SK-N-MC (cell line): ENCODE measurements around the gene KLHL1.

ENCODE experiments used
- DNase-seq: peaks from one replicate; pipeline ENCODE4 v3.0.0-alpha.2; 2011; ENCODE audit warnings: low read depth, low spot score
- H3K27ac ChIP-seq: fragments of 200-600 bp; sonication (generic); 2 replicates; pipeline ENCODE4 v1.5.1; 2016; ENCODE audit warnings: mixed run types
- H3K36me3 ChIP-seq: fragments of 200-600 bp; sonication (generic); 2 replicates; pipeline ENCODE4 v1.6.1; 2017; ENCODE audit warnings: antibody characterized with exemption, low read length, mixed read lengths; ENCODE audit not compliant: insufficient read depth
- H3K4me3 ChIP-seq: fragments of 200-600 bp; sonication (generic); 2 replicates; pipeline ENCODE4 v1.5.1; 2016
- H3K9ac ChIP-seq: fragments of 200-600 bp; sonication (generic); 2 replicates; pipeline ENCODE4 v1.8.0; 2017; ENCODE audit warnings: mixed run types, mixed read lengths; ENCODE audit not compliant: insufficient read length
- H3K9me3 ChIP-seq: fragments of 200-600 bp; sonication (generic); 2 replicates; pipeline ENCODE4 v1.6.1; 2017; ENCODE audit warnings: low read depth, mild to moderate bottlenecking, antibody characterized with exemption, low read length, moderate library complexity, mixed read lengths
- EZH2 ChIP-seq: fragments of 200-600 bp; sonication (generic); IDR thresholded peaks from one replicate; pipeline ENCODE4 v1.6.1; 2017; ENCODE audit warnings: antibody characterized with exemption
- FOXP2 ChIP-seq: optimal IDR thresholded peaks from 2 replicates; pipeline ENCODE3; 2011; ENCODE audit warnings: mild to moderate bottlenecking, moderate library complexity; ENCODE audit not compliant: insufficient read depth; ENCODE audit errors: extremely low read length, control extremely low read depth
- POLR2AphosphoS5 ChIP-seq: IDR thresholded peaks from 2 replicates; pipeline ENCODE4 v1.6.1; 2012; ENCODE audit warnings: mild to moderate bottlenecking, low read depth, low read length, borderline replicate concordance

KLHL1 gene

GRCh38 chr13:69796256-69796655 is 312.0 kb downstream of the KLHL1 start:
- H3K36me3 ChIP-seq = no peaks in the 10 kb centered on the region
- no peak overlapping the region for H3K27ac ChIP-seq
- H3K4me3 ChIP-seq = no peak overlapping the region
- DNase-seq = no peak
- no peaks in the 10 kb centered on the region for H3K9me3 ChIP-seq
- no peak overlapping the region for H3K9ac ChIP-seq
- no peak for TF ChIP-seq EZH2
- TF ChIP-seq POLR2AphosphoS5 = no peak
- no peak for TF ChIP-seq FOXP2

- H3K9ac ChIP-seq = no peak overlapping the region
- TF ChIP-seq POLR2AphosphoS5 = no peak
- no peak for TF ChIP-seq FOXP2
- TF ChIP-seq EZH2 = no peak
- H3K36me3 ChIP-seq = no peaks in the 10 kb centered on the region
- no peak for DNase-seq
- H3K4me3 ChIP-seq = no peak overlapping the region
- H3K27ac ChIP-seq = peak overlapping the region; percentile 60
- H3K9me3 ChIP-seq = no peaks in the 10 kb centered on the region
Measured at GRCh38 chr13:69793783-69794453, 314.3 kb downstream of the KLHL1 start.

- Histone ChIP-seq H3K9ac (no peak overlapping the region), H3K36me3 (no peaks in the 10 kb centered on the region), H3K27ac (no peak overlapping the region), H3K9me3 (no peaks in the 10 kb centered on the region), H3K4me3 (no peak overlapping the region)
- DNase-seq = no peak
- TF ChIP-seq POLR2AphosphoS5 (no peak), EZH2 (no peak), FOXP2 (no peak)
Measured at GRCh38 chr13:69776937-69777336, 331.3 kb downstream of the KLHL1 start.

- TF ChIP-seq POLR2AphosphoS5 (no peak), EZH2 (no peak), FOXP2 (no peak)
- DNase-seq = no peak
- Histone ChIP-seq H3K27ac (no peak overlapping the region), H3K4me3 (no peak overlapping the region), H3K36me3 (no peaks in the 10 kb centered on the region), H3K9me3 (no peaks in the 10 kb centered on the region), H3K9ac (no peak overlapping the region)
Measured at GRCh38 chr13:69769608-69770007, 338.6 kb downstream of the KLHL1 start.

GRCh38 chr13:69761581-69761980 is 346.7 kb downstream of the KLHL1 start:
- no peaks in the 10 kb centered on the region for H3K9me3 ChIP-seq
- H3K4me3 ChIP-seq = no peak overlapping the region
- no peaks in the 10 kb centered on the region for H3K36me3 ChIP-seq
- no peak overlapping the region for H3K27ac ChIP-seq
- H3K9ac ChIP-seq = no peak overlapping the region
- TF ChIP-seq POLR2AphosphoS5 (no peak), FOXP2 (no peak), EZH2 (no peak)
- DNase-seq = no peak

- no peak overlapping the region for H3K4me3 ChIP-seq
- H3K9ac ChIP-seq = no peak overlapping the region
- H3K9me3 ChIP-seq = no peaks in the 10 kb centered on the region
- no peaks in the 10 kb centered on the region for H3K36me3 ChIP-seq
- no peak for TF ChIP-seq FOXP2
- no peak for TF ChIP-seq EZH2
- TF ChIP-seq POLR2AphosphoS5 = no peak
- H3K27ac ChIP-seq = no peak overlapping the region
- DNase-seq = no peak
Measured at GRCh38 chr13:69755101-69755500, 353.2 kb downstream of the KLHL1 start.

GRCh38 chr13:69751259-69751658 is 357.0 kb downstream of the KLHL1 start:
- DNase-seq = no peak
- Histone ChIP-seq H3K9ac (no peak overlapping the region), H3K4me3 (no peak overlapping the region), H3K36me3 (no peaks in the 10 kb centered on the region), H3K27ac (no peak overlapping the region), H3K9me3 (no peaks in the 10 kb centered on the region)
- TF ChIP-seq POLR2AphosphoS5 = no peak
- TF ChIP-seq FOXP2 = no peak
- TF ChIP-seq EZH2 = no peak

GRCh38 chr13:69737129-69737935 is 370.9 kb downstream of the KLHL1 start:
- DNase-seq = no peak
- Histone ChIP-seq H3K4me3 (no peak overlapping the region), H3K9me3 (no peaks in the 10 kb centered on the region), H3K36me3 (no peaks in the 10 kb centered on the region), H3K27ac (no peak overlapping the region), H3K9ac (no peak overlapping the region)
- TF ChIP-seq EZH2 (no peak), FOXP2 (no peak), POLR2AphosphoS5 (no peak)

- TF ChIP-seq EZH2 (no peak), POLR2AphosphoS5 (no peak), FOXP2 (no peak)
- Histone ChIP-seq H3K9ac (no peak overlapping the region), H3K27ac (no peak overlapping the region), H3K4me3 (no peak overlapping the region), H3K36me3 (no peaks in the 10 kb centered on the region), H3K9me3 (no peaks in the 10 kb centered on the region)
- no peak for DNase-seq
Measured at GRCh38 chr13:69721631-69722030, 386.6 kb downstream of the KLHL1 start.
